GM18867 (cell line): ENCODE results near the gene SPRR1A.
"Not testable (repeated sequence)": the region's sequence is repeated elsewhere in the genome, so short reads cannot be mapped to it uniquely, and the experiment has no call there.

Experiments used
- ATAC-seq: cut with Tn5 transposase; IDR thresholded peaks from one replicate; pipeline ENCODE4 v1.9.1; 2021; ENCODE audit warnings: mild to moderate bottlenecking, moderate library complexity; ENCODE audit not compliant: unreplicated experiment

Gene SPRR1A

DNA sequence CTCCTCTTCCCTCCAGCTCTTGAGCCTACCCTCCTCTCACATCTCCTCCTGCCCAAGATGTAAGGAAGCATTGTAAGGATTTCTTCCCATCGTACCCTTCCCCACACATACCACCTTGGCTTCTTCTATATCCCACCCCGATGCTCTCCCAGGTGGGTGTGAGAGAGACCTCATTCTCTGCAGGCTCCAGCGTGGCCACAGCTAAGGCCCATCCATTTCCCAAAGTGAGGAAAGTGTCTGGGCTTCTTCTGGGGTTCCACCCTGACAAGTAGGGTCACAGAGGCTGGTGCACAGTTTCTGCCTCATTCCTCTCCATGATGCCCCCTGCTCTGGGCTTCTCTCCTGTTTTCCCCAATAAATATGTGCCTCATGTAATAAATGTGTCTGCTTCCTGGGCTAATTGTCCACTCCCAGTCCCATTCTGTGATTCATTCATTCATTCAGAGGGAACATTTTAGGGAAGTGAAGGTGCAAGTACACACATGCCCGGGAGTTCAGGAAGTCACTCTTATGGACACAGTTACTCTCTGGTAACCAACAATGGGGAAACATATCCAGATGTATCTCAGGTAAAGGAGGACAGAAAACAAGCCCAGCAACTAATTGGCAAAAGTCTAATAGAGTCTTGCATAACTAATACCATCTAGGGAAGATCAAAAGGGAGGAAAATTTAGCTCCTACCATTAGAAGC is 11.5 kb upstream of the SPRR1A start:
- ATAC-seq: no peak

- ATAC-seq: no peak
These were observed 7.2 kb upstream of the SPRR1A start for GRCh38 chr1:152976688-152977087.

DNA sequence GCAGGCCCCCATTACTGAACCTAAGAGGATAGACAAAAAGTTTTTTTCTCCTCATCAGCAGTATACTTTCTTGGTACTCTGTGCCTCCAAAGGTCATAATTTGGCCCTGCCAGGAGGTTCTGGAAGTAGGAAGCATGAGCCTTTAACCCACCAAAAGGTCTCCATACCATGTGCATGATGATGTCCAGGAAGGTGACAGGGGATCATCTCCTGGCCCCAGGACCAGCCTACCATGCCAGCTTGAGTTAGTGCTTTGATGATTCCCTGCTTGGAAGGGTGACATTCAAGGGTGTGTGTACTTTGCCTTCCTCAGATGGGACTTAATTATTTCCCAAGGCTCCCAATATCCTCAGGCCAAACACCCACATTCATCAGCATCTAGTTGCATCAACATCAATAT is 6.3 kb upstream of the SPRR1A start:
- no peak for ATAC-seq

GRCh38 chr1:152980676-152981075 is 3.2 kb upstream of the SPRR1A start:
- ATAC-seq: no peak

- no peak for ATAC-seq
These were observed 2.6 kb upstream of the SPRR1A start for GRCh38 chr1:152981146-152981871.

GRCh38 chr1:152982076-152982475 is 1.8 kb upstream of the SPRR1A start:
- no peak for ATAC-seq

GRCh38 chr1:152983234-152983633 is 647 bp upstream of the SPRR1A start:
- no peak for ATAC-seq

GRCh38 chr1:152986578-152986977 is 2.7 kb downstream of the SPRR1A start:
- no peak for ATAC-seq

GRCh38 chr1:152993186-152993585 is 9.3 kb downstream of the SPRR1A start:
- no peak for ATAC-seq

- no peak for ATAC-seq
These were observed 12.0 kb downstream of the SPRR1A start for GRCh38 chr1:152995842-152996241.

DNA sequence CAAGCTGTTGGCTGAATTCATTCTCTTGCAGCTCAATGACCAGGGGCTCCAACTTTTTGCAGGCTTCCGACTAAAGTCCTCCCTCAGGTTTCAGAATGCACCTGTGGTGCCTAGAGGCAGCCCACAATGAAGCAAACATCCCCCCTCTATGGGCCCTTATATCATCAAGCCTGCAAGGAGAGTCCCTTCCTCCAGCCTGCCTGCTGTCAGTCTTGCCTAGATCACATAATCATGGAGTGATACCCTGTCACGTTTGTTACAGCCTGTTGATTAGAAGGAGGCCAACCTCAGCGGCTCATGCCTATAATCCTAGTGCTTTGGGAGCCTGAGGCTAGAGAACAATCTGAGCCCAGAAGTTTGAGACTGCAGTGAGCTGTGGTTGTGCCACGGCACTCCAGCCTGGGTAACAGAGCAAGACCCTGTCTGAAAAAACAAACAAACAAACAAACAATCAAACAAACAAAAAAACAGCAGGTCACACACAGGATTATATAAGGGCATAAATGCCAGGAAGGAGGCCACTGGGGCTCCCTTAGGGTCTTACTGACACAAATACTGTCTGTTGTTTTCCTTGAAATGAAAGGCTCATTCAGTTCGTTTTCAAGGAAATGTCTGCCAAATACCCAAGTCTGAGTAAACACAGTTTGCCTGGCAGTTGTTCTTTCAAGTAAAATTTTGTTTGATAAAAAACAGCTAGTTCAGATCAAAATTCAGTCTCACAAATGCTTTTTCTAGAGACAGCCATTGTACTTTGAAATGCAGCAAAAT is 12.9 kb downstream of the SPRR1A start:
- no peak for ATAC-seq

DNA sequence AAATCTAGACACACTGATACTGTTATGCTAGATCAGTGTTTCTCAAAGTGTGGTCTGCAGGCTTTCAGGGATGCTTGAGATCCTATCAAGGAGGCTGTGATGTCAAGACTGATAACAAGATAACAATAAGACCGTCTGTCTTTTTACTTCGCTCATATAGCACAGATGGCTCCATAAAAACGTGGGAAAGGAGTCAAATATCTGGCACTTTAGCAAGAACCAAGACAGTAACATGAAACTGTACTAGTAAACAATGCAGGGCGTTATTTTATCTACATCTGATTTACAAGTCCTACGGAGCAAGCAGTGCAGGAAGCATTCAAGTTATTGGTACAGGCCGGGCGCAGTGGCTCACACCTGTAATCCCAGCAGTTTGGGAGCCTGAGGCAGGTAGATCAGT is 14.0 kb downstream of the SPRR1A start:
- ATAC-seq: no peak

GRCh38 chr1:152998476-152998875 is 14.6 kb downstream of the SPRR1A start:
- no peak for ATAC-seq

GRCh38 chr1:152999818-153000217 is 15.9 kb downstream of the SPRR1A start:
- ATAC-seq: no peak

- ATAC-seq: no peak
These were observed 16.4 kb downstream of the SPRR1A start for GRCh38 chr1:153000294-153000693.

DNA sequence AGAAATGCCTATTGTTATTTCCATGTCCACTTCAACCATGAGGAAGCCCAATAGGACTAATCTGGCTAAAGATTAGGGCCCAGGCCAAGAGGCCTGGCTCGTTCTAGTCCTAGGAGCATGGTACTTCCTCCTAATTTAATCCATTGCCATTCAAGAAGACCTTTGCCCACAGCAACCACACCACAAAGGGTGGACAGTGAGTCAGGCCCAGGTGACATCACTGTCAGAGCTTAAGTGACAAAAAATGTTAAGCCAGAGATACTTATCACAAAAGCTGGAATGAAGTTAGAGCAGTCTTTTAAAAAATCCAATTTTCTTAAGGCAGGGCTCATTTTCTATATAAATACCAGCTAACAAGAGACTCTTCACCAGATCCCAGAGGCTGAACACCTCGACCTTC is 17.5 kb downstream of the SPRR1A start, which contains the start of gene SPRR3:
Gene SPRR3, plus strand, starts transcription at position 368 of the 400 bp plus-strand sequence. CDS start 1,272 bp downstream, outside the sequence.
- no peak for ATAC-seq

GRCh38 chr1:153011235-153011758 is 27.4 kb downstream of the SPRR1A start:
- not testable (repeated sequence) for ATAC-seq

GRCh38 chr1:153021829-153022228 is 37.9 kb downstream of the SPRR1A start:
- ATAC-seq: not testable (repeated sequence)

DNA sequence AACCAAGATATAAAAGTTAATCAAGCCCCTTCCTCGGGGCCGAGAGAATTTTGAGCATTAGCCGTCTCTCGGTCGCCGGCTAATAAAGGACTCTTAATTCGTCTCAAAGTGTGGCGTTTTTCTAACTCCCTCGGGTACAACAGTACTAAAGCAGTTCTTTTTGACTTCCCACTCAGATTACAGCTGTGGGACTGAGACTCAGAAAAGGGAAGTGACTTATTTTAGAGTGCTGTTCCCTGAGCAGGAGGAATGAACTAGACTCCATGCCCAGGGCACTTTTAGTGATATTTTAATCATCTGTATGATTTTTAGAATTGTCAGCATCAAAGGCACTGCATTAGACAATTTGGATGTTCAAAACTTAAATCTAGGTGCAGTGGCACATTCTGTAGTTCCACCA is 38.5 kb downstream of the SPRR1A start:
- ATAC-seq: not testable (repeated sequence)

DNA sequence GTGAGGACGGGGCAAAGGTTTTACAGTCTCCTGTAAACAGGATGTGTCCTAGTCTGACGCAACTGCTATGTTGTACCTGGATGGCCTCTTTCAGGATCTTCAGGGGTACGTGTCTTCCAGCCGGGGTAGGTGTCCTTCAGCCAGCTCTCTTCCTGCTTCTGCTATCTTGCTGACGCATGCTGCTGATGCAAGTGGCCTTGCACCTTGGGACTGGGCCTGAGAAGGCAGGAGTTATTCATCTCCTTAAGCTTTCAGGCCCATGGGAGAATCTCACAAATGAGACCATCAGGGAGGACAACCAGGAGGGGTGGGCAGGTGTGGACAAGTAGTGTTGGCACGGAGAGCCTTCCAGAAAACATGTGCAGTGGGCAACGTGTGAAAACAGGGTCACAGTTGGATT is 39.2 kb downstream of the SPRR1A start:
- ATAC-seq: no peak

DNA sequence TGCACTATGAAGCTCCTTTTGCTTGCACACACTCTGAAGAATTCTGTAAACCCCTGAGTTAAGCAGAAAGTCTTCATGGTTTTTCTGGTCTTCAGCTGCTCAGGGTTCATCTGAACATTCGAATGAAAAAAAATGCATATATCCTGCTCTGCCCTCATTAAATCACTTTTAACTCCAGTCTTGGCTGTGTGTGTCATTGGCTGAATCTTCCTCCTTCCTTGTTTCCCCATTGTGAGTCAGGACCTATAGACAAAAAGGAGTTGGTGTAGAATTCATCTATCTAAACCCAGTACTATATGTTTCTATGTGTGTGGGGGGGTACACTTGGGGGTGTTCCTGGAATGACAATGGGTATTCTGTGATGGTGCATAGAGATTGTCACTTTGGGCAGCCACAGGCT is 40.5 kb downstream of the SPRR1A start:
- ATAC-seq: no peak
